SK-N-SH (cell line): Measurements from ENCODE around the gene CCDC107. TPM values are rescaled to one million over a fixed set of nuclear protein-coding genes. Genes with fewer than 3 reads are reported as not detected.

Experiments
- CTCF ChIA-PET: fragments of 300-600, 350-600 bp; formaldehyde crosslinking; extraction: SDS; loops from one replicate; lab custom pipeline; 2021; lab: Yijun Ruan, JAX
- POLR2A ChIA-PET: fragments of 350-600 bp; sonication (Branson Sonifier 250); formaldehyde crosslinking; extraction: SDS; loops from one replicate; lab custom pipeline; 2020; ENCODE audit warnings: antibody characterized with exemption, inconsistent platforms; lab: Yijun Ruan, JAX
- DNase-seq: peaks from one replicate; pipeline ENCODE4 v3.0.0; 2012
- H2AFZ ChIP-seq: fragments of 200-600 bp; sonication (generic); 2 replicates; pipeline ENCODE4 v1.8.1; 2016; ENCODE audit warnings: antibody characterized with exemption, mild to moderate bottlenecking, low read depth
- H3F3A ChIP-seq: fragments of 200-600 bp; sonication (generic); replicated peaks from 2 replicates; pipeline ENCODE3; 2016; ENCODE audit warnings: antibody characterized with exemption, mild to moderate bottlenecking; ENCODE audit not compliant: insufficient read depth
- H3K27ac ChIP-seq, 2 experiments: fragments of 200-500 bp in 1 of 2; fragments of 200-600 bp in 1 of 2; sonication (Bioruptor generic) in 1 of 2; sonication (generic), shearing (Covaris generic) in 1 of 2; 2 replicates each; pipeline versions ENCODE4 v1.5.1 to v1.6.1; 2014 to 2016; ENCODE audit warnings: low read depth in 2 of 2, inconsistent platforms in 1 of 2, low read length in 1 of 2, mild to moderate bottlenecking in 1 of 2, mixed read lengths in 1 of 2
- H3K27me3 ChIP-seq: fragments of 200-600 bp; sonication (generic), shearing (Covaris generic); 2 replicates; pipeline ENCODE4 v1.6.1; 2016; ENCODE audit warnings: mixed run types; ENCODE audit not compliant: insufficient read depth
- H3K36me3 ChIP-seq, 2 experiments: fragments of 200-500 bp in 1 of 2; fragments of 200-600 bp in 1 of 2; sonication (Bioruptor generic) in 1 of 2; sonication (generic) in 1 of 2; replicated peaks in 1 of 2; 2 replicates each; pipeline versions ENCODE3 to v1.5.1; 2014 to 2016; ENCODE audit warnings: low read length in 1 of 2, mild to moderate bottlenecking in 1 of 2; ENCODE audit not compliant: insufficient read depth in 2 of 2, control insufficient read depth in 1 of 2
- H3K4me1 ChIP-seq, 2 experiments: fragments of 200-500 bp in 1 of 2; fragments of 200-600 bp in 1 of 2; sonication (Bioruptor generic) in 1 of 2; sonication (generic), shearing (Covaris generic) in 1 of 2; 2 replicates each; pipeline versions ENCODE4 v1.5.1 to v1.6.1; 2014 to 2016; ENCODE audit warnings: low read depth in 1 of 2, low read length in 1 of 2, mixed run types in 1 of 2; ENCODE audit not compliant: insufficient read depth in 2 of 2, control insufficient read depth in 1 of 2
- H3K4me2 ChIP-seq: fragments of 200-600 bp; sonication (generic), shearing (Covaris generic); 2 replicates; pipeline ENCODE4 v1.6.1; 2017; ENCODE audit warnings: mixed run types
- H3K4me3 ChIP-seq, 2 experiments: fragments of 200-500 bp in 1 of 2; fragments of 200-600 bp in 1 of 2; sonication (Bioruptor generic) in 1 of 2; sonication (generic), shearing (Covaris generic) in 1 of 2; 2 replicates each; pipeline versions ENCODE4 v1.5.1 to v1.8.1; 2014 to 2016; ENCODE audit warnings: low read depth in 2 of 2, inconsistent platforms in 1 of 2, low read length in 1 of 2, mild to moderate bottlenecking in 1 of 2, mixed read lengths in 1 of 2, moderate library complexity in 1 of 2
- H3K79me2 ChIP-seq: fragments of 200-600 bp; sonication (generic); 2 replicates; pipeline ENCODE4 v1.8.1; 2017; ENCODE audit warnings: mild to moderate bottlenecking; ENCODE audit not compliant: insufficient read depth
- H3K9ac ChIP-seq: fragments of 200-600 bp; sonication (generic); 2 replicates; pipeline ENCODE4 v1.6.1; 2017; ENCODE audit warnings: mixed run types
- H3K9me2 ChIP-seq: fragments of 200-600 bp; sonication (generic); 2 replicates; pipeline ENCODE4 v1.6.1; 2017; ENCODE audit warnings: mixed run types
- H3K9me3 ChIP-seq: fragments of 200-600 bp; sonication (generic); 2 replicates; pipeline ENCODE4 v1.6.1; 2017; ENCODE audit warnings: mixed run types, mild to moderate bottlenecking, moderate library complexity
- H4K20me1 ChIP-seq: fragments of 200-600 bp; sonication (generic); 2 replicates; pipeline ENCODE4 v1.6.1; 2017; ENCODE audit warnings: mild to moderate bottlenecking, mixed run types; ENCODE audit not compliant: insufficient read depth
- FOSL2 ChIP-seq: IDR thresholded peaks from 2 replicates; pipeline ENCODE4 v1.4.0; 2012; ENCODE audit warnings: low read depth, mild to moderate bottlenecking, moderate library complexity, borderline replicate concordance
- FOXJ3 ChIP-seq: sonication (generic); formaldehyde crosslinking; IDR thresholded peaks from 2 replicates; pipeline ENCODE4 v1.5.1; 2020; ENCODE audit warnings: mild to moderate bottlenecking, missing genetic modification reagents
- FOXM1 ChIP-seq: IDR thresholded peaks from 2 replicates; pipeline ENCODE4 v1.4.0; 2012; ENCODE audit warnings: low read depth, mild to moderate bottlenecking
- GABPA ChIP-seq: IDR thresholded peaks from 2 replicates; pipeline ENCODE4 v1.4.0; 2012; ENCODE audit warnings: low read depth, mild to moderate bottlenecking
- GATA2 ChIP-seq: sonication (generic); formaldehyde crosslinking; IDR thresholded peaks from 2 replicates; pipeline ENCODE4 v1.5.0; 2020; ENCODE audit warnings: mild to moderate bottlenecking, missing genetic modification reagents
- JUND ChIP-seq: IDR thresholded peaks from 2 replicates; pipeline ENCODE4 v1.4.0; 2012
- MAX ChIP-seq: IDR thresholded peaks from 2 replicates; pipeline ENCODE4 v1.4.0; 2012; ENCODE audit warnings: low read depth
- MXI1 ChIP-seq: IDR thresholded peaks from 2 replicates; pipeline ENCODE4 v1.6.1; 2012; ENCODE audit warnings: mild to moderate bottlenecking, low read depth, low read length, improper control_type of control experiment
- NRF1 ChIP-seq: IDR thresholded peaks from 2 replicates; pipeline ENCODE4 v1.6.1; 2012; ENCODE audit warnings: low read depth, mild to moderate bottlenecking, low read length
- POLR2AphosphoS5 ChIP-seq: IDR thresholded peaks from 2 replicates; pipeline ENCODE4 v1.6.1; 2012; ENCODE audit warnings: low read depth, low read length
- RAD21 ChIP-seq: IDR thresholded peaks from 2 replicates; pipeline ENCODE4 v1.6.1; 2012; ENCODE audit warnings: mild to moderate bottlenecking, low read length
- RCOR1 ChIP-seq: fragments of 150-350 bp; IDR thresholded peaks from 2 replicates; pipeline ENCODE4 v1.6.1; 2017; ENCODE audit warnings: antibody characterized with exemption, low read length
- REST ChIP-seq: IDR thresholded peaks from 2 replicates; pipeline ENCODE4 v1.6.1; 2012; ENCODE audit warnings: mild to moderate bottlenecking, low read depth, low read length, moderate library complexity
- WGBS: methylation state at CpG from one replicate; pipeline ENCODE4 v1.1.6; 2017; ENCODE audit warnings: low lambda C conversion rate; 5-methylcytosine and 5-hydroxymethylcytosine counted together
- polyA plus RNA-seq, 3 experiments: library from polyadenylated mRNA; depleted of rRNA; stranded (reverse); fragments of >200 nt; gene quantifications; 2 replicates each; pipeline ENCODE4 v1.2.3, GENCODE V29; 2012
- TF ChIP-seq, protein P1 (sequence below): IDR thresholded peaks from 2 replicates; pipeline ENCODE4 v1.4.0; 2012; ENCODE audit warnings: low read depth, borderline replicate concordance
- TF ChIP-seq, protein P2 (sequence below): fragments of 150-350 bp; IDR thresholded peaks from 2 replicates; pipeline ENCODE4 v1.6.1; 2016; ENCODE audit warnings: mild to moderate bottlenecking, low read depth, low read length

The CCDC107 gene
- polyA plus RNA-seq, 1 of the 3 experiments (the other 2 are of a cell fraction): 22.0 TPM

GRCh38 chr9:35629597-35629996, 28.5 kb upstream of the CCDC107 start:
- 83% methylated on average over 5 of the region's 5 CpGs for WGBS
- Histone ChIP-seq H3K36me3 (no peaks in the 10 kb centered on the region), H3F3A (no peaks in the 10 kb centered on the region), H3K4me1 (no peaks in the 10 kb centered on the region), H3K4me3 (no peak overlapping the region)
- DNase-seq: no peak
- POLR2A ChIA-PET: no interaction called here
- no peak for TF ChIP-seq RCOR1
- TF ChIP-seq REST: no peak
- no peak for TF ChIP-seq RAD21
- no peak for TF ChIP-seq MAX
- TF ChIP-seq FOSL2: no peak
- TF ChIP-seq POLR2AphosphoS5: no peak
- no peak for TF ChIP-seq NRF1
- TF ChIP-seq, protein P1, sequence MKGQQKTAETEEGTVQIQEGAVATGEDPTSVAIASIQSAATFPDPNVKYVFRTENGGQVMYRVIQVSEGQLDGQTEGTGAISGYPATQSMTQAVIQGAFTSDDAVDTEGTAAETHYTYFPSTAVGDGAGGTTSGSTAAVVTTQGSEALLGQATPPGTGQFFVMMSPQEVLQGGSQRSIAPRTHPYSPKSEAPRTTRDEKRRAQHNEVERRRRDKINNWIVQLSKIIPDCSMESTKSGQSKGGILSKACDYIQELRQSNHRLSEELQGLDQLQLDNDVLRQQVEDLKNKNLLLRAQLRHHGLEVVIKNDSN: no peak
- TF ChIP-seq MXI1: no peak
- no peak for TF ChIP-seq JUND
- TF ChIP-seq GATA2 (CRISPR knock-in tag): no peak
- no peak for TF ChIP-seq GABPA
- no peak for TF ChIP-seq FOXJ3 (CRISPR knock-in tag)
- no peak for TF ChIP-seq FOXM1
- TF ChIP-seq, protein P2, sequence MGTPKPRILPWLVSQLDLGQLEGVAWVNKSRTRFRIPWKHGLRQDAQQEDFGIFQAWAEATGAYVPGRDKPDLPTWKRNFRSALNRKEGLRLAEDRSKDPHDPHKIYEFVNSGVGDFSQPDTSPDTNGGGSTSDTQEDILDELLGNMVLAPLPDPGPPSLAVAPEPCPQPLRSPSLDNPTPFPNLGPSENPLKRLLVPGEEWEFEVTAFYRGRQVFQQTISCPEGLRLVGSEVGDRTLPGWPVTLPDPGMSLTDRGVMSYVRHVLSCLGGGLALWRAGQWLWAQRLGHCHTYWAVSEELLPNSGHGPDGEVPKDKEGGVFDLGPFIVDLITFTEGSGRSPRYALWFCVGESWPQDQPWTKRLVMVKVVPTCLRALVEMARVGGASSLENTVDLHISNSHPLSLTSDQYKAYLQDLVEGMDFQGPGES: no peak
- TF ChIP-seq, all 33 proteins: peak for 0
- Histone ChIP-seq H3K9ac (no peak overlapping the region), H3K27ac (no peak overlapping the region), H3K27me3 (no peaks in the 10 kb centered on the region), H3K9me2 (no peaks in the 10 kb centered on the region), H4K20me1 (no peaks in the 10 kb centered on the region), H3K79me2 (no peaks in the 10 kb centered on the region), H3K9me3 (no peaks in the 10 kb centered on the region), H2AFZ (no peak overlapping the region), H3K4me2 (no peak overlapping the region)
- CTCF ChIA-PET: interaction anchor here (0.7 to 6.4 kb wide), 7 partner anchors 12 to 67 kb away, joined by 3 to 32 read pairs (median 4); partner anchors contain the start of genes CCDC107 and RMRP
